Ammon's horn (tissue), 1 donor: ENCODE results near the gene LMF1.
"Not testable (repeated sequence)": the region's sequence is repeated elsewhere in the genome, so short reads cannot be mapped to it uniquely, and the experiment has no call there.

ENCODE experiments used
- DNase-seq: peaks from one replicate; pipeline ENCODE4 v3.0.0-alpha.2; 2016; ENCODE audit warnings: low spot score

LMF1 gene

GRCh38 chr16:948767-949166, 22.0 kb downstream of the LMF1 start:
- not testable (repeated sequence) for DNase-seq

- not testable (repeated sequence) for DNase-seq
These were observed 22.9 kb downstream of the LMF1 start for GRCh38 chr16:947922-948303.

GRCh38 chr16:947255-947921, 23.4 kb downstream of the LMF1 start:
- DNase-seq: peak; percentile 28

- no peak for DNase-seq
These were observed 24.8 kb downstream of the LMF1 start for GRCh38 chr16:946048-946395.

DNA sequence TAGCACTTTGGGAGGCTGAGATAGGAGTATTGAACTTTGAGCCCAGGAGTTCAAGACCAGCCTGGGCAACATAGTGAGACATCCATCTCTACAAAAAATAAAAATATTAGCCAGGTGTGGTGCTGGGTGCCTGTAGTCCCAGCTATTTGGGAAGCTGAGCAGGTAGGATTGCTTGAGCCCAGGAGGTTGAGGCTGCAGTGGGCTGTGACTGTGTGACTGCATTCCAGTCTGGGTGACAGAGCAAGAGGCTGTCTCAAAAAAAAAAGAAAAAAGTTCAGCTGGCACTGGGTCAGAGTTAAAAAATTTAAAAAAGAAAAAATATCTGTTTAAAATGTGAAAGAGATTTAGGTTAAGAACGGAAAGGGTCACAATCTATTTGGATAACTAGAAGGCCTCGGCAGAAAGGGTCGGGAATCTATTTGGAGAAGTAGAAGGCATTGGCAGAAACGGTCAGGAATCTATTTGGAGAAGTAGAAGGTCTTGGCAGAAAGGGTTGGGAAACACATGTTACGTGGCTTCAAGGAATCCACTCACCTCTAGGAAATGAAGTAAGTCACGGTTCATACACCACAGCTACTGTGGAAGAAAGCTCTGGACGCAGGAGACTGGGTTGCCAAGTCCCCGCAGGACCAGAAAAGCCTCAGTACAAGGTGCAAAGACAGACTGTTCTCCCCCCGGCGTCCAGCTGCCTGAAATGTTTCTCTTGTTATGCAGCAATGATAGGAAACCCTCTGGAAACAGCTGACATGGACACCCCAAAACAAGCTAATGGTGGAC, 25.3 kb downstream of the LMF1 start:
- no peak for DNase-seq

DNA sequence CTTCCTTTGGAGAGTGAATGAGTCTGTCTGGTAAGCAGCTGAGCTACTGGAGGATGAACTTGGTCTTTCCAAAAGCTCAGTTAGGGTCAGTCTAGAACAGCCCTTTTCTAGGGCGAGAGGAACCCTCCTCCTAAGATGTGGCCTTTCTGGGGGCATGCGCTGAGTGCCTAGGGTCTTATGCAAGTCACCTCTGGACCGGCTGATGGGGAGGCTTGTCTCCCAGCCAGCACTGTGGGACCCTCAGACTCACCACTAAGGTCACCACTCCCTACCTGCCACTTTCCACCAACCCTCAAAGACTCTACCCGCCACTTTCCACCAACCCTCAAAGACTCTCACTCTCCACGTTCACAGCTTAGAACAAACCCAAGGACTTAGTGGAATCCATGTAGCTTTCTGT, 26.8 kb downstream of the LMF1 start:
- no peak for DNase-seq

- DNase-seq: no peak
These were observed 28.2 kb downstream of the LMF1 start for GRCh38 chr16:942436-943060.

DNA sequence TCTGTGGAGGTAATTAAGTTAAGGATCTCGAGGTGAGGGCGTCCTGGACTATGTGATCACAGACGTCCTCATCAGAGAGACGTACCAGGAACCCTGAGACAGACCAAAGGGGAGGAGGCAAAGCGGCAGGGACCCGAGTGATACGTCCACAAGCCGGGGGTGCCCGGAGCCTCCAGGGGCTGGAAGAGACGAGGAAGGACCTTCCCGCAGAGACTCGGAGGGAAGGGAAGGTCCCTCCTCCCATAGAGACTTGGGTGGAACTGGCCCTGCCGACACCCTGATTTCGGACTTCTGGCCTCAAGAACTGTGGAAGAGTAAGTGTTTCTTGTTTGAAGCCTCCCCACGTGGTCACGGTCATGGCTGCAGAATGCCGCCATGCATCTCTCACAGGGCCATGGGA, 30.8 kb downstream of the LMF1 start:
- DNase-seq: no peak

- DNase-seq: no peak
These were observed 31.5 kb downstream of the LMF1 start for GRCh38 chr16:939311-939710.

GRCh38 chr16:938752-939151, 32.0 kb downstream of the LMF1 start:
- no peak for DNase-seq

DNA sequence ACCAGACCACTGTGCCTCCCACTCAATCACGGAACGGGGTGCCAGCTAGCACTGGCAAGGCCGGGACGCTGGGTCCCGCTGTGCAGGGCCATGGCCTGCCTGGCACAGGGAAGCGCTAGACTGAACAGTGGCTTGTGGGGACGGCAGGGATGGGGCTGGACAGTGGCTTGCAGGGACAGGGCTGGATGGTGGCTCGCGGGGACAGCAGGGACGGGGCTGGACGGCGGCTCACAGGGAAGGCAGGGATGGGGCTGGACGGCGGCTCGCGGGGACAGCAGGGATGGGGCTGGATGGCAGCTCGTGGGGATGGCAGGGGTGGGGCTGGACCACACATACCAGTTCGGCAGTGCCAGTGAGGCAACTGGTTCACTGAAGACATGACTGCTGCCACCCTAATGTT, 32.6 kb downstream of the LMF1 start:
- no peak for DNase-seq

DNA sequence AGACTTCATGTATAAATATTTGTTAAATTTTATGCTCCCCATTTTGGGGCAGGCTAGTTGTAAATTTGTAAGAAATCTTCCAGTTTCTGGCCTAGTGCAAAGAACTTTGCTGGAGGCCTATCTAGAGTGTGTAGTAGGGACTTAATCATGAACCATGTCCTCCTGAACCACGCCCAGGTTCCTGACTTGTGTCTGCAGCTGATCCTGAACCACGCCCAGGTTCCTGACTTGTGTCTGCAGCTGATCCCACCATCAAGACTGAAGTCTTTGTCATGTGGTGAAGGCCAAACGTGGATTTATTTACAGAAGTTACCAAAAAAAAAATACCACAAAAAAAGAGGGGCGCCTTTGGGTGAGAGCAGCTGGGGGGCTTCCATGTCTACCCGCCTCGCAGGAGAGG, 33.1 kb downstream of the LMF1 start:
- DNase-seq: no peak

GRCh38 chr16:937311-937710, 33.5 kb downstream of the LMF1 start:
- DNase-seq: no peak

- no peak for DNase-seq
These were observed 35.1 kb downstream of the LMF1 start for GRCh38 chr16:935684-936083.

- no peak for DNase-seq
These were observed 36.6 kb downstream of the LMF1 start for GRCh38 chr16:934178-934577.

GRCh38 chr16:933581-933980, 37.2 kb downstream of the LMF1 start:
- DNase-seq: no peak

DNA sequence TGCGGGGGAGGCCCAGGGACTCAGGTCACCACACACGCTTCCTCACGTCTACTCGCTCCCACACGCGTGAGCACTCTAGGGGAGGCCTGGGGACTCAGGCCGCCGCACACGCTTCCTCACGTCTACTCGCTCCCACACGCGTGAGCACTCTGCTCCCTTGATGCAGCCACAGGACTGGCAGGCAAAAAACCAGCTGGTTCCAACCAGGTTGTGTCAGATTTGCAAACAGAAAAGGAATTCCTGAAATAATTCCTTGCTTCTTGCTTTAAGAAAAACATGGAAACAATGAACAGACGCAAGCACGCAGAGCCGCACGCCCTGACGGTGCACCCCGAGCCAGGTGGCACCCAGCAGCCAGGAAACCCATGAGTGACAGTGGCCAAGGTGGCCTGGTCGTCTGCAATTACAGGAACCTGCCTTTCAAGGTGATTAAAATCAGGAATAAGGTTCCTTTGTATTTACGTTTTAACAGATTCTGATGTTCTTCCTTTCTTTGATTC, 37.9 kb downstream of the LMF1 start:
- DNase-seq: no peak

DNA sequence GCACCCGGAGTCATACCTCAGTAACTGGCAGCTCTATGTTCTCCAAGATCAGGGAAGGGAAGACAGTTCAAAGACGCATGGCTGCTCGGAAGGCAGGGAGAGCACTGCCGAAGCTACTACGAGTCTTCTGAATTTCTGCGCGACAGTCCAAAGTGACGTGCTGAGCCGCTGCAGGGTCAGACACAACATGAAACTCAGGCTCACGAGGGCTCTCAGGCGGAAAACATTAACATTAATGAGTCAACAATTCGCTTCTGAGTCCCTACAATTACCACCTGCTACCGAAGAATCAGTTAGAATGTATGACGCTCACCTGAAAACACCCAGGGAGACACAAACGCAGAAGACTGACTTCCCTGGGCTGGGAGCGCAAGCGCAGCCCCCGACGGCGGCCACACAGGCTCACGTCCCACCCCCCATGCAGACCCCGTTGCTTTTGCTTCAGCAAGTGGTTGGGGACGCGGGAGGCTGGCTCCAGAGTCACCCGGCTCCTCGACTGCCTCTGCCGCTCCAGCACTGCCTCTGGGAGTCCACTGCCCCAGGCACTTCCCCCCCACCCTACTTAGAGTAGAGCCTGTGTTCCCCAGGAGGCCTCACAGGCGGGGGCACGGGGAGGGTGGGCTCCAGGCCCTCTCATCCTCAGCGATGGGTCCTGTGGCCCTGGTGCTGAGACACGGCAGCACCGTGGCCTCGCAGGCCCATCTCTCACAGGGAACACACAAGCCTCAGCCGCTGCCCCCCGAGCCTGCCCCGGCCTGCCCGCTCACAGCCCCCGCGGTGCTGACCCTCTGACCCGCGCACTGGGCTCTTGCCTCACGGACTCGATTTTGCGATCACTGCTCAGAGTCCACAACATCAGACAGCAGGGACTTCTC, 38.9 kb downstream of the LMF1 start:
- no peak for DNase-seq

GRCh38 chr16:931171-931570, 39.6 kb downstream of the LMF1 start:
- no peak for DNase-seq

- DNase-seq: no peak
These were observed 40.3 kb downstream of the LMF1 start for GRCh38 chr16:930511-930910.

- DNase-seq: no peak
These were observed 40.7 kb downstream of the LMF1 start for GRCh38 chr16:930076-930475.
